ENCODE results near the gene GHITM.

DNA sequence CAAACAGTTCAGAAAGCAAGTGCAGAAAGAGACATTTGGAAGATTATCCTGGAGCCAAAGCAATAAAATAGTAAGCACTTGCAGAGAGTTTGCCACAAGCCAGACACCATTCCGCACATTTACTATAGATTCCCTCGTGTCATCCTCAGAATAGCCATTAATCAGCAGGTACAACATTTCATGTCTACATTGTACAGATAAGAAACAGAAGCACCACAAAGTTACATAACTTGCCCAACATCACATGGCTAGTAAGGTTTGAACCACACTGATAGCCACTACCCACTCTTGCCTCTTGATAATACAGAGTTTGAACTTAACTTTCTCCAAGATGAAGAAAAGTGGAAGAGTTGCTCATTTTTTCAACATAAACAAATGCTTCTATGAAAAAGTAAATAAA lies 40.6 kb upstream of the GHITM start:
- TF ChIP-seq, protein P1, sequence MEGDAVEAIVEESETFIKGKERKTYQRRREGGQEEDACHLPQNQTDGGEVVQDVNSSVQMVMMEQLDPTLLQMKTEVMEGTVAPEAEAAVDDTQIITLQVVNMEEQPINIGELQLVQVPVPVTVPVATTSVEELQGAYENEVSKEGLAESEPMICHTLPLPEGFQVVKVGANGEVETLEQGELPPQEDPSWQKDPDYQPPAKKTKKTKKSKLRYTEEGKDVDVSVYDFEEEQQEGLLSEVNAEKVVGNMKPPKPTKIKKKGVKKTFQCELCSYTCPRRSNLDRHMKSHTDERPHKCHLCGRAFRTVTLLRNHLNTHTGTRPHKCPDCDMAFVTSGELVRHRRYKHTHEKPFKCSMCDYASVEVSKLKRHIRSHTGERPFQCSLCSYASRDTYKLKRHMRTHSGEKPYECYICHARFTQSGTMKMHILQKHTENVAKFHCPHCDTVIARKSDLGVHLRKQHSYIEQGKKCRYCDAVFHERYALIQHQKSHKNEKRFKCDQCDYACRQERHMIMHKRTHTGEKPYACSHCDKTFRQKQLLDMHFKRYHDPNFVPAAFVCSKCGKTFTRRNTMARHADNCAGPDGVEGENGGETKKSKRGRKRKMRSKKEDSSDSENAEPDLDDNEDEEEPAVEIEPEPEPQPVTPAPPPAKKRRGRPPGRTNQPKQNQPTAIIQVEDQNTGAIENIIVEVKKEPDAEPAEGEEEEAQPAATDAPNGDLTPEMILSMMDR (conservative IDR thresholded peaks at IDR 0.05; ENCODE audit: low read depth in 2 of 2): no peak
- TF ChIP-seq CREB1 (CRISPR knock-in tag; IDR thresholded peaks at IDR 0.05; ENCODE audit: low read depth) (no peak), POLR2AphosphoS5 (IDR thresholded peaks at IDR 0.05; ENCODE audit: low read depth) (no peak), EZH2 (IDR thresholded peaks at IDR 0.05; ENCODE audit: low read depth, unreplicated experiment) (no peak), JUNB (IDR thresholded peaks at IDR 0.05; ENCODE audit: unreplicated experiment) (no peak)
- TF ChIP-seq, protein P2, sequence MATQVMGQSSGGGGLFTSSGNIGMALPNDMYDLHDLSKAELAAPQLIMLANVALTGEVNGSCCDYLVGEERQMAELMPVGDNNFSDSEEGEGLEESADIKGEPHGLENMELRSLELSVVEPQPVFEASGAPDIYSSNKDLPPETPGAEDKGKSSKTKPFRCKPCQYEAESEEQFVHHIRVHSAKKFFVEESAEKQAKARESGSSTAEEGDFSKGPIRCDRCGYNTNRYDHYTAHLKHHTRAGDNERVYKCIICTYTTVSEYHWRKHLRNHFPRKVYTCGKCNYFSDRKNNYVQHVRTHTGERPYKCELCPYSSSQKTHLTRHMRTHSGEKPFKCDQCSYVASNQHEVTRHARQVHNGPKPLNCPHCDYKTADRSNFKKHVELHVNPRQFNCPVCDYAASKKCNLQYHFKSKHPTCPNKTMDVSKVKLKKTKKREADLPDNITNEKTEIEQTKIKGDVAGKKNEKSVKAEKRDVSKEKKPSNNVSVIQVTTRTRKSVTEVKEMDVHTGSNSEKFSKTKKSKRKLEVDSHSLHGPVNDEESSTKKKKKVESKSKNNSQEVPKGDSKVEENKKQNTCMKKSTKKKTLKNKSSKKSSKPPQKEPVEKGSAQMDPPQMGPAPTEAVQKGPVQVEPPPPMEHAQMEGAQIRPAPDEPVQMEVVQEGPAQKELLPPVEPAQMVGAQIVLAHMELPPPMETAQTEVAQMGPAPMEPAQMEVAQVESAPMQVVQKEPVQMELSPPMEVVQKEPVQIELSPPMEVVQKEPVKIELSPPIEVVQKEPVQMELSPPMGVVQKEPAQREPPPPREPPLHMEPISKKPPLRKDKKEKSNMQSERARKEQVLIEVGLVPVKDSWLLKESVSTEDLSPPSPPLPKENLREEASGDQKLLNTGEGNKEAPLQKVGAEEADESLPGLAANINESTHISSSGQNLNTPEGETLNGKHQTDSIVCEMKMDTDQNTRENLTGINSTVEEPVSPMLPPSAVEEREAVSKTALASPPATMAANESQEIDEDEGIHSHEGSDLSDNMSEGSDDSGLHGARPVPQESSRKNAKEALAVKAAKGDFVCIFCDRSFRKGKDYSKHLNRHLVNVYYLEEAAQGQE (IDR thresholded peaks at IDR 0.05; ENCODE audit: unreplicated experiment): no peak
